Mesendoderm (in vitro differentiated cells): Measurements from ENCODE around the gene RASEF.

Experiments used
- DNase-seq: peaks from one replicate; pipeline ENCODE4 v3.0.0; 2013
- H2AK5ac ChIP-seq: 2 replicates; pipeline ENCODE4 v1.6.1; 2013; ENCODE audit warnings: low read length, inconsistent platforms
- H2BK120ac ChIP-seq: 2 replicates; pipeline ENCODE4 v1.6.1; 2013; ENCODE audit warnings: low read depth, mild to moderate bottlenecking, low read length, moderate library complexity, mixed read lengths
- H2BK15ac ChIP-seq: replicated peaks from 2 replicates; pipeline ENCODE4 v1.6.1; 2013; ENCODE audit warnings: low read depth, mild to moderate bottlenecking, moderate library complexity
- H2BK5ac ChIP-seq: 2 replicates; pipeline ENCODE4 v1.6.1; 2013; ENCODE audit warnings: low read length, inconsistent platforms
- H3K18ac ChIP-seq: 2 replicates; pipeline ENCODE4 v1.6.1; 2013; ENCODE audit warnings: mild to moderate bottlenecking, low read length, mixed read lengths
- H3K23ac ChIP-seq: one replicate; pipeline ENCODE4 v1.6.1; 2013; ENCODE audit warnings: low read length
- H3K27ac ChIP-seq: 2 replicates; pipeline ENCODE4 v1.5.1; 2013; ENCODE audit warnings: low read depth, mild to moderate bottlenecking, inconsistent platforms, low read length, moderate library complexity
- H3K27me3 ChIP-seq: 2 replicates; pipeline ENCODE4 v1.6.1; 2013; ENCODE audit warnings: low read length, control low read depth, mild to moderate bottlenecking, inconsistent platforms; ENCODE audit not compliant: insufficient read depth, poor library complexity
- H3K36me3 ChIP-seq: 2 replicates; pipeline ENCODE4 v1.6.1; 2013; ENCODE audit warnings: low read length, inconsistent platforms; ENCODE audit not compliant: control insufficient read depth, insufficient read depth
- H3K4ac ChIP-seq: one replicate; pipeline ENCODE4 v1.6.1; 2013; ENCODE audit warnings: low read depth, mild to moderate bottlenecking, low read length, moderate library complexity
- H3K4me1 ChIP-seq: 2 replicates; pipeline ENCODE4 v1.6.1; 2013; ENCODE audit warnings: low read depth, low read length, inconsistent platforms; ENCODE audit not compliant: control insufficient read depth
- H3K4me2 ChIP-seq: 2 replicates; pipeline ENCODE4 v1.6.1; 2013; ENCODE audit warnings: low read length
- H3K4me3 ChIP-seq: 2 replicates; pipeline ENCODE4 v1.5.1; 2013; ENCODE audit warnings: mild to moderate bottlenecking, low read length
- H3K56ac ChIP-seq: one replicate; pipeline ENCODE4 v1.6.1; 2013; ENCODE audit warnings: low read length
- H3K79me1 ChIP-seq: 2 replicates; pipeline ENCODE4 v1.6.1; 2013; ENCODE audit warnings: low read length, inconsistent platforms
- H3K79me2 ChIP-seq: 2 replicates; pipeline ENCODE4 v1.6.1; 2013; ENCODE audit warnings: mild to moderate bottlenecking, low read length; ENCODE audit not compliant: control insufficient read depth, insufficient read depth
- H3K9ac ChIP-seq: 2 replicates; pipeline ENCODE4 v1.6.1; 2013; ENCODE audit warnings: low read length, inconsistent platforms
- H4K5ac ChIP-seq: one replicate; pipeline ENCODE4 v1.6.1; 2013; ENCODE audit warnings: low read length
- H4K8ac ChIP-seq: one replicate; pipeline ENCODE4 v1.6.1; 2013; ENCODE audit warnings: low read depth, mild to moderate bottlenecking, control low read depth, low read length, moderate library complexity
- WGBS: extraction: QIAGEN DNeasy Blood & Tissue Kit; methylation state at CpG from one replicate; pipeline ENCODE4 v1.1.7; 2013; ENCODE audit warnings: low lambda C conversion rate, missing lambda C conversion rate; ENCODE audit not compliant: insufficient coverage; ENCODE audit errors: extremely low coverage; 5-methylcytosine and 5-hydroxymethylcytosine counted together

The RASEF gene

GRCh38 chr9:83071626-83072025, 8.7 kb upstream of the RASEF start:
- Histone ChIP-seq H3K36me3 (no peaks in the 10 kb centered on the region), H3K23ac (no peak overlapping the region), H3K56ac (no peak overlapping the region), H3K4me2 (no peak overlapping the region), H3K4me3 (no peak overlapping the region), H2BK15ac (no peak overlapping the region), H3K4me1 (no peaks in the 10 kb centered on the region), H3K18ac (no peak overlapping the region), H2BK120ac (no peak overlapping the region), H4K5ac (no peak overlapping the region), H2BK5ac (no peak overlapping the region), H3K79me1 (no peaks in the 10 kb centered on the region), H3K9ac (no peak overlapping the region), H4K8ac (no peak overlapping the region), H3K4ac (no peak overlapping the region), H3K79me2 (no peaks in the 10 kb centered on the region), H3K27ac (no peak overlapping the region), H2AK5ac (no peak overlapping the region), H3K27me3 (no peaks in the 10 kb centered on the region)
- no CpG with 5 or more reads among the region's 2 CpGs for WGBS
- no peak for DNase-seq

- no peak overlapping the region for H3K23ac ChIP-seq
- no peak overlapping the region for H2AK5ac ChIP-seq
- H3K27me3 ChIP-seq: no peaks in the 10 kb centered on the region
- no peak overlapping the region for H3K9ac ChIP-seq
- H3K4me1 ChIP-seq: no peaks in the 10 kb centered on the region
- no peak overlapping the region for H2BK120ac ChIP-seq
- H3K27ac ChIP-seq: no peak overlapping the region
- H3K4ac ChIP-seq: no peak overlapping the region
- H4K5ac ChIP-seq: no peak overlapping the region
- no peak overlapping the region for H4K8ac ChIP-seq
- H3K18ac ChIP-seq: no peak overlapping the region
- no peaks in the 10 kb centered on the region for H3K79me1 ChIP-seq
- no peak overlapping the region for H2BK15ac ChIP-seq
- no peak overlapping the region for H3K4me3 ChIP-seq
- no peaks in the 10 kb centered on the region for H3K79me2 ChIP-seq
- no peaks in the 10 kb centered on the region for H3K36me3 ChIP-seq
- H2BK5ac ChIP-seq: no peak overlapping the region
- H3K56ac ChIP-seq: no peak overlapping the region
- H3K4me2 ChIP-seq: no peak overlapping the region
- DNase-seq: no peak
These were observed 7.3 kb upstream of the RASEF start for GRCh38 chr9:83070261-83070660.

- Histone ChIP-seq H2BK120ac (no peak overlapping the region), H3K18ac (no peak overlapping the region), H3K79me1 (no peaks in the 10 kb centered on the region), H2AK5ac (no peak overlapping the region), H3K56ac (no peak overlapping the region), H3K79me2 (no peaks in the 10 kb centered on the region), H3K36me3 (no peaks in the 10 kb centered on the region), H3K4me1 (no peaks in the 10 kb centered on the region), H4K5ac (no peak overlapping the region), H3K23ac (no peak overlapping the region), H3K27me3 (no peaks in the 10 kb centered on the region), H3K4ac (no peak overlapping the region), H4K8ac (no peak overlapping the region), H3K4me3 (no peak overlapping the region), H2BK5ac (no peak overlapping the region), H3K4me2 (no peak overlapping the region), H2BK15ac (no peak overlapping the region), H3K9ac (no peak overlapping the region), H3K27ac (no peak overlapping the region)
- DNase-seq: no peak
- WGBS: no CpG with 5 or more reads among the region's 1 CpG
These were observed 6.7 kb upstream of the RASEF start for GRCh38 chr9:83069651-83070050.

GRCh38 chr9:83068414-83068813, 5.5 kb upstream of the RASEF start:
- Histone ChIP-seq H3K4me3 (no peak overlapping the region), H2BK15ac (no peak overlapping the region), H3K79me1 (no peaks in the 10 kb centered on the region), H2BK120ac (no peak overlapping the region), H3K23ac (no peak overlapping the region), H3K4me1 (no peaks in the 10 kb centered on the region), H3K4ac (no peak overlapping the region), H2AK5ac (no peak overlapping the region), H3K56ac (no peak overlapping the region), H4K8ac (no peak overlapping the region), H3K18ac (no peak overlapping the region), H3K27ac (no peak overlapping the region), H3K4me2 (no peak overlapping the region), H2BK5ac (no peak overlapping the region), H3K27me3 (no peaks in the 10 kb centered on the region), H3K9ac (no peak overlapping the region), H4K5ac (no peak overlapping the region), H3K36me3 (no peaks in the 10 kb centered on the region), H3K79me2 (no peaks in the 10 kb centered on the region)
- no CpG with 5 or more reads among the region's 1 CpG for WGBS
- no peak for DNase-seq

GRCh38 chr9:83067579-83067978, 4.6 kb upstream of the RASEF start:
- Histone ChIP-seq H3K23ac (no peak overlapping the region), H3K9ac (no peak overlapping the region)

GRCh38 chr9:83066771-83067170, 3.8 kb upstream of the RASEF start:
- no peaks in the 10 kb centered on the region for H3K79me2 ChIP-seq
- H3K27ac ChIP-seq: no peak overlapping the region
- H4K5ac ChIP-seq: no peak overlapping the region
- H3K4me1 ChIP-seq: no peaks in the 10 kb centered on the region
- no peak overlapping the region for H3K4me3 ChIP-seq
- no peak overlapping the region for H3K9ac ChIP-seq
- H3K4ac ChIP-seq: no peak overlapping the region
- H3K18ac ChIP-seq: no peak overlapping the region
- H3K4me2 ChIP-seq: no peak overlapping the region
- no peak overlapping the region for H2BK5ac ChIP-seq
- no peak overlapping the region for H3K23ac ChIP-seq
- H3K36me3 ChIP-seq: no peaks in the 10 kb centered on the region
- H2BK120ac ChIP-seq: no peak overlapping the region
- H2AK5ac ChIP-seq: no peak overlapping the region
- H3K27me3 ChIP-seq: no peaks in the 10 kb centered on the region
- no peaks in the 10 kb centered on the region for H3K79me1 ChIP-seq
- no CpG with 5 or more reads among the region's 5 CpGs for WGBS
- DNase-seq: no peak
- H2BK15ac ChIP-seq: no peak overlapping the region
- H4K8ac ChIP-seq: no peak overlapping the region
- H3K56ac ChIP-seq: no peak overlapping the region

More at GRCh38 chr9:83067579-83067978, 4.6 kb upstream of the RASEF start:
- Histone ChIP-seq H3K4me2 (no peak overlapping the region), H3K4ac (no peak overlapping the region), H2BK15ac (no peak overlapping the region), H4K8ac (no peak overlapping the region), H3K27me3 (no peaks in the 10 kb centered on the region), H3K56ac (no peak overlapping the region), H3K36me3 (no peaks in the 10 kb centered on the region), H2BK120ac (no peak overlapping the region), H3K4me1 (no peaks in the 10 kb centered on the region), H3K4me3 (no peak overlapping the region), H3K79me1 (no peaks in the 10 kb centered on the region), H2AK5ac (no peak overlapping the region), H4K5ac (no peak overlapping the region), H3K79me2 (no peaks in the 10 kb centered on the region), H3K27ac (no peak overlapping the region), H3K18ac (no peak overlapping the region), H2BK5ac (no peak overlapping the region)
- no CpG with 5 or more reads among the region's 2 CpGs for WGBS
- no peak for DNase-seq
